ENCODE results near the gene GRIP2.

Gene GRIP2

DNA sequence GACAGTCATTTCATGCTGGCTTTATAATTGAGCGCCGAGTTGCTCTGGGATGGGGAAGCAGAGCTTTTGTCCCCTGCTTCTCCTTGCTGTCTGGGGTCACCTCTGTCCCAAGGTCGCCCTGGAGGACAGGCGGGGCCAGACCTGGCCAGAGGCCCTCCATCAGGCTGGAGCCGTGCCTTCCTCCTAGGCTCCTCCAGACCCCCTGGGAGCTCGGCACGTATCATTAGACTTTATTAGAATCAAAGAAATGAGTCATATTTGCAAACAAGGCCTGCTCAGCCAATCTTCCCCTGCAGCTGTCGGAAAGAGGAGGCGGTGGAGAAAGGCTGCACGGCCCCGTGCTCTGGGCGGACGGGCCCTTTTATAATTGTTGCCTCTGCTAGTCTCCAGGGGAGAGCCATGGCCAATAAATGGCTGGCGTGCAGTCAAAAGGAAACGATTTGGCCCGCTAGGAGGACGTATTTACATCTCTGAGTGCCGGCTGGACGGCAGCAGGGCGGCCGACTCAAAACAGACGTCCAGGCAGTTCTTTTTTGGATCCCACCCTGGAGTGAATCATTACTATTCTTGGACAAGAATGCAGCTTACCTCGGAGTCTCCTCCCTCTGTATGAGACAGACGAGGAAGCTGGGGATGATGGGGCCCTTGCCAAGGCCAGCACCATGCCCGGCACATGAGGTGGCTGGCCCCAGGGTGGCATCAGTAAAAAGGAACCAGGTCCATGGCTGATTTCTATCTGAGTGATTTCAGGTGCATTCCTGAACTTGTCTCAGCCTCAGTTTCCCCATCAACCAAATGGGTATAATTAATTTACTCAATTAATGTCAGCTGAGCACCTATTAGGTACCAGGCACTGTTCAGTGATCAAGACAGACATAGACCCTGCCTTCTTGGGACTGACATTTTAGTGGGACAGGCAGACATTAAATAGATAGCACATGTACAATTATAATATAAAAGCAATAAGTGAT is 87.1 kb downstream of the GRIP2 start (continued):
- no peak for TF ChIP-seq ZBTB10 (tag by site-specific recombination; IDR thresholded peaks at IDR 0.05)
- TF ChIP-seq ZNF140 (tag by site-specific recombination; IDR thresholded peaks at IDR 0.05), result no peak
- TF ChIP-seq ZNF155 (tag by site-specific recombination; IDR thresholded peaks at IDR 0.05), result no peak
- no peak for TF ChIP-seq ZNF391 (tag by site-specific recombination; IDR thresholded peaks at IDR 0.05; ENCODE audit: borderline replicate concordance, low read depth)
- peak; percentile 95 for TF ChIP-seq ZNF121 (tag by site-specific recombination; IDR thresholded peaks at IDR 0.05)
- no peak for TF ChIP-seq ZFP37 (tag by site-specific recombination; IDR thresholded peaks at IDR 0.05)
- TF ChIP-seq TSHZ1 (tag by site-specific recombination; IDR thresholded peaks at IDR 0.05; ENCODE audit: borderline replicate concordance), result peak; percentile 74; the same call in 1 of the 2 replicates
- peak; percentile 88 for TF ChIP-seq OSR2 (tag by site-specific recombination; IDR thresholded peaks at IDR 0.05)
- TF ChIP-seq ZBTB17 (tag by site-specific recombination; IDR thresholded peaks at IDR 0.05), result peak; percentile 96
- no peak for TF ChIP-seq ZNF354C (tag by site-specific recombination; IDR thresholded peaks at IDR 0.05; ENCODE audit: borderline replicate concordance, low read depth)
- peak; percentile 75 for TF ChIP-seq ZNF341 (tag by site-specific recombination; IDR thresholded peaks at IDR 0.05; ENCODE audit: low read depth)
- peak; percentile 57 for TF ChIP-seq KLF8 (tag by site-specific recombination; IDR thresholded peaks at IDR 0.05)
- TF ChIP-seq ZNF148 (tag by site-specific recombination; IDR thresholded peaks at IDR 0.05; ENCODE audit: borderline replicate concordance), result no peak
- peak; percentile 72 for TF ChIP-seq ZSCAN30 (tag by site-specific recombination; IDR thresholded peaks at IDR 0.05)
- TF ChIP-seq ZNF174 (tag by site-specific recombination; IDR thresholded peaks at IDR 0.05), result no peak
- TF ChIP-seq CTCF (tag by site-specific recombination; IDR thresholded peaks at IDR 0.05), result no peak; the same call in 1 of the 2 replicates
- TF ChIP-seq ZNF473 (tag by site-specific recombination; IDR thresholded peaks at IDR 0.05), result no peak
- no peak for TF ChIP-seq ZNF501 (tag by site-specific recombination; IDR thresholded peaks at IDR 0.05)
- TF ChIP-seq PATZ1 (tag by site-specific recombination; IDR thresholded peaks at IDR 0.05), result peak; percentile 61
- TF ChIP-seq ZNF335 (tag by site-specific recombination; conservative IDR thresholded peaks at IDR 0.05), result peak; percentile 21; the same call in 1 of the 2 replicates
- TF ChIP-seq ZNF146 (tag by site-specific recombination; IDR thresholded peaks at IDR 0.05), result peak; percentile 34; the same call in 1 of the 2 replicates
- TF ChIP-seq GFI1B (tag by site-specific recombination; IDR thresholded peaks at IDR 0.05), result peak; percentile 74
- TF ChIP-seq HOXD13 (CRISPR knock-in tag; IDR thresholded peaks at IDR 0.05; ENCODE audit: borderline replicate concordance), result 0 out of 2 replicates have a peak, but pooled peaks have one; percentile 63
- TF ChIP-seq ZNF660 (tag by site-specific recombination; IDR thresholded peaks at IDR 0.05), result peak; percentile 76
